ENCODE data around the gene NDUFB5.
"Not testable (repeated sequence)": the region's sequence is repeated elsewhere in the genome, so short reads cannot be mapped to it uniquely, and the experiment has no call there.

Gene NDUFB5

GRCh38 chr3:179640469-179640868 is 35.9 kb downstream of the NDUFB5 start:
- DNase-seq = no peak

- no peak for DNase-seq
These were observed 38.3 kb downstream of the NDUFB5 start for GRCh38 chr3:179642871-179643270.

- not testable (repeated sequence) for DNase-seq
These were observed 39.2 kb downstream of the NDUFB5 start for GRCh38 chr3:179643837-179644236.

GRCh38 chr3:179646177-179646576 is 41.6 kb downstream of the NDUFB5 start:
- DNase-seq = no peak

GRCh38 chr3:179651687-179652446 is 47.3 kb downstream of the NDUFB5 start:
- DNase-seq = no peak

GRCh38 chr3:179652447-179653095 is 48.0 kb downstream of the NDUFB5 start, which contains the start of gene USP13:
TSS of gene USP13 (plus strand) at chr3:179653040. CDS start at chr3:179653226, 186 bp downstream.
- peak; percentile 58 to 65 for DNase-seq

GRCh38 chr3:179653096-179653797 is 48.7 kb downstream of the NDUFB5 start:
- DNase-seq = peak; percentile 57

GRCh38 chr3:179655236-179655635 is 50.6 kb downstream of the NDUFB5 start:
- no peak for DNase-seq

GRCh38 chr3:179658606-179659005 is 54.0 kb downstream of the NDUFB5 start:
- no peak for DNase-seq

- no peak for DNase-seq
These were observed 56.3 kb downstream of the NDUFB5 start for GRCh38 chr3:179660872-179661271.

GRCh38 chr3:179661777-179662176 is 57.2 kb downstream of the NDUFB5 start:
- DNase-seq = no peak

- DNase-seq = no peak
These were observed 58.5 kb downstream of the NDUFB5 start for GRCh38 chr3:179663093-179663492.

GRCh38 chr3:179666030-179666429 is 61.4 kb downstream of the NDUFB5 start:
- no peak for DNase-seq

- DNase-seq = no peak
These were observed 61.9 kb downstream of the NDUFB5 start for GRCh38 chr3:179666436-179667035.

- no peak for DNase-seq
These were observed 63.8 kb downstream of the NDUFB5 start for GRCh38 chr3:179668429-179668828.

- no peak for DNase-seq
These were observed 65.7 kb downstream of the NDUFB5 start for GRCh38 chr3:179670311-179670710.

GRCh38 chr3:179671309-179671708 is 66.7 kb downstream of the NDUFB5 start:
- DNase-seq = no peak

- DNase-seq = no peak
These were observed 67.2 kb downstream of the NDUFB5 start for GRCh38 chr3:179671747-179672242.

GRCh38 chr3:179672918-179673317 is 68.3 kb downstream of the NDUFB5 start:
- DNase-seq = no peak

- no peak for DNase-seq
These were observed 68.9 kb downstream of the NDUFB5 start for GRCh38 chr3:179673523-179673922.

- no peak for DNase-seq
These were observed 71.5 kb downstream of the NDUFB5 start for GRCh38 chr3:179676081-179676480.

Data from CD4-positive, alpha-beta T cell treated with Interleukin-1 beta for 1 hour (primary cell).